Measurements from ENCODE around the gene KLRC4. TPM values are rescaled to one million over a fixed set of nuclear protein-coding genes. Genes with fewer than 3 reads are reported as not detected.

KLRC4 gene
- total and polyA plus RNA-seq, 2 of the 8 experiments (the other 6 are each of a cell fraction or from before 2014, with no cell fraction given), result not detected

DNA sequence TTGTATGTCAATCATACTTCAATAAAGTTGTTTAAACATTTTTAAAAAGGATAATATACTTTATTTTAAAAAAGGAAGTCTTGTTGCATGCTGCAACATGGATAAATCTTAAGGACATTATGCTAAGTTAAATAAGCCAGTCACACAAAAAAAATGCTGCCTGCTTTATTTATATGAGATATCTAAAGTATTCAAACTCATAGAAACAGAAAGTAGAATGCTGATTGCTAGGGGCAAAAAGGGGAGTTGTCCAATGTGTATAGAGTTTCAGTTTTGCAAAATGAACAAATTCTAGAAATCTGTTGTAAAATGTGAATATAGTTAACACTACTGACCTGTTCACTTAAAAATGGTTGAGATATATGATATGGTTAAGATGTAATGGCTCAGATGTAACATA, 8.7 kb downstream of the KLRC4 start:
- TF ChIP-seq RFX5 (IDR thresholded peaks at IDR 0.05; ENCODE audit: borderline replicate concordance, low read depth, low read length), result no peak
- no peak for TF ChIP-seq CHD1 (IDR thresholded peaks at IDR 0.05; ENCODE audit: low read depth, low read length)
- no peak for TF ChIP-seq SAP30 (IDR thresholded peaks at IDR 0.05; ENCODE audit: insufficient read depth, insufficient replicate concordance, low read length)
- no peak for TF ChIP-seq SIRT6 (IDR thresholded peaks at IDR 0.05; ENCODE audit: low read length)
- TF ChIP-seq SP4 (IDR thresholded peaks at IDR 0.05; ENCODE audit: low read length), result no peak
- TF ChIP-seq ASH2L (IDR thresholded peaks at IDR 0.05; ENCODE audit: low read length), result no peak
- TF ChIP-seq TBP (IDR thresholded peaks at IDR 0.05; ENCODE audit: low read depth, low read length), result no peak
- no peak for TF ChIP-seq RBBP5 (IDR thresholded peaks at IDR 0.05; ENCODE audit: borderline replicate concordance, low read depth, low read length)
- TF ChIP-seq EGR1 (IDR thresholded peaks at IDR 0.05; ENCODE audit: borderline replicate concordance, low read depth, low read length), result no peak
- no peak overlapping the region for H3K9ac ChIP-seq (replicated peaks in 1 of 4; ENCODE audit: extremely low read depth in 1 of 4, low read depth in 3 of 4, low read length in 3 of 4)
- FAIRE-seq (no peak), DNase-seq (ENCODE audit: low read depth in 1 of 2, low spot score in 2 of 2) (no peak)
- no peak overlapping the region for H2BK120ac ChIP-seq (replicated peaks; ENCODE audit: low read depth, low read length)
- H2BK5ac ChIP-seq (ENCODE audit: low read depth, low read length), result no peak overlapping the region
- H4K8ac ChIP-seq (ENCODE audit: extremely low read depth, insufficient read depth, low read length), result no peak overlapping the region
- no peak overlapping the region for H2BK12ac ChIP-seq (ENCODE audit: low read depth, low read length)
- H3K9me3 ChIP-seq (ENCODE audit: insufficient read depth in 2 of 2, low read depth in 1 of 2, low read length in 1 of 2), result peaks cover 0 to 5% of the 10 kb centered on the region in 2 experiments; a peak in 1 of 4 replicates
- H3K23me2 ChIP-seq (ENCODE audit: low read depth, low read length), result no peaks in the 10 kb centered on the region
- peaks cover 0 to 1% (median 0%) of the 10 kb centered on the region in 4 experiments; a peak in 1 of 7 replicates for H3K27me3 ChIP-seq (replicated peaks in 1 of 4; ENCODE audit: control insufficient read depth in 3 of 4, extremely low read depth in 1 of 4, insufficient read depth in 3 of 4, low read length in 3 of 4)
- no peak overlapping the region for H3K4me3 ChIP-seq (ENCODE audit: extremely low read depth in 1 of 4, insufficient read depth in 2 of 4, low read depth in 3 of 4, low read length in 4 of 4)
- no peaks in the 10 kb centered on the region for H3K79me2 ChIP-seq (ENCODE audit: control insufficient read depth in 1 of 2, insufficient read depth in 2 of 2, low read length in 2 of 2)
- no peak overlapping the region for H3K27ac ChIP-seq (ENCODE audit: low read depth, low read length)
- no peak overlapping the region for H3K56ac ChIP-seq (replicated peaks; ENCODE audit: insufficient read length, low read depth, low read length)
- H2BK15ac ChIP-seq (ENCODE audit: low read length), result no peak overlapping the region
- H3K23ac ChIP-seq (ENCODE audit: insufficient read length), result no peak overlapping the region
- H3K14ac ChIP-seq (ENCODE audit: insufficient read length), result no peak overlapping the region
- ChIA-PET POLR2A (ENCODE audit: partially characterized antibody) (no interaction called here), CTCF (ENCODE audit: partially characterized antibody) (no interaction called here)
- no peak overlapping the region for H2BK20ac ChIP-seq (ENCODE audit: low read length)
- H3K4ac ChIP-seq (replicated peaks; ENCODE audit: insufficient read length, low read depth, low read length), result no peak overlapping the region
- no peaks in the 10 kb centered on the region for H3K4me1 ChIP-seq (replicated peaks in 1 of 4; ENCODE audit: control insufficient read depth in 3 of 4, insufficient read depth in 4 of 4, low read length in 3 of 4)
- no peak overlapping the region for H2AK5ac ChIP-seq (ENCODE audit: low read depth, low read length)
- no peak overlapping the region for H4K5ac ChIP-seq (ENCODE audit: insufficient read length, low read depth, low read length)
- H4K91ac ChIP-seq (replicated peaks; ENCODE audit: insufficient read length, low read length), result no peak overlapping the region
- H3K18ac ChIP-seq (ENCODE audit: extremely low read depth, low read length), result no peak overlapping the region
- H4K20me1 ChIP-seq (replicated peaks in 1 of 2; ENCODE audit: control insufficient read depth in 1 of 2, insufficient read depth in 2 of 2, low read length in 2 of 2), result no peaks in the 10 kb centered on the region
- no peak overlapping the region for H2AFZ ChIP-seq (ENCODE audit: low read length)
- H3K4me2 ChIP-seq (ENCODE audit: insufficient read depth in 1 of 2, low read depth in 2 of 2, low read length in 2 of 2), result no peak overlapping the region
- no peaks in the 10 kb centered on the region for H3K79me1 ChIP-seq (ENCODE audit: low read depth, low read length)
- no peaks in the 10 kb centered on the region for H3K36me3 ChIP-seq (ENCODE audit: control insufficient read depth in 2 of 4, insufficient read depth in 4 of 4, low read length in 3 of 4)

All from H1 (cell line).